GM18507 (cell line): Measurements from ENCODE around the gene DHTKD1.
"Not testable (repeated sequence)": the region's sequence is repeated elsewhere in the genome, so short reads cannot be mapped to it uniquely, and the experiment has no call there.

Experiments
- DNase-seq: peaks from one replicate; pipeline ENCODE4 v3.0.0; 2011; ENCODE audit warnings: low read depth; ENCODE audit not compliant: insufficient read length; ENCODE audit errors: extremely low spot score
- FAIRE-seq: peaks from 2 replicates; lab custom pipeline; 2011; peaks lifted over from hg19 to GRCh38; lab: Jason Lieb, UNC

The DHTKD1 gene

DNA sequence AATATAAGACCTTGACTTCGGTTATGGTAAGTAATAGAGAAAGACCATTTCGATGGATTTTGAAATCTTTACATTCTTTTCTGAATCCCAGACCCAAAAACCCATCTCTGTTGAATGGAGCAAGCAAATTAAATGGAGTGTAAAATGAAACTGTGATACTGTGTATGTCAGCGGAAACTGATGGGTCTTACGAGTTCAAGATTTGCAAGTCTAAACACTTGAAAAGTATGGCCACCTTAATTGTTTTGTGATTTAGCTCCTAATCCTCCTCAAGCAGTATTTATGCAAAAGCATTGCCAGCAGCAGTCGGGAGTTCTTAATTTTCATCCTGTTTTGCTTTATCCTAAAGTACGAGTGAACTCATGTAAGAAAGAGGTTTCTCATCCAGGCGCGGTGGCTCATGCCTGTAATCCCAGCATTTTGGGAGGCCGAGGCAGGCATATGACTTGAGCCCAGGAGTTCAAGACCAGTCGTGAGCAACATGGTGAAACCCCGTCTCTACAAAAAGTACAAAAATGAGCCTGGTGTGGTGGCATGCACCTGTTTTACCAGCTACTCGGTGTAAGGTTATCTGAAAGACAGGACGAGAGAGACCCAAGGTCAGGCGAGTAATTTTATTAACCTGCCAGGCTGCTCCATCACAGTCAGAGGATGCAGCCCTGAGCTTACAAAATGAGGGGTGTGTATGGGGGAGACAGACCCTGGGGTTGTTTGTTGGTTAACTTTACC lies 5.8 kb upstream of the DHTKD1 start:
- FAIRE-seq: no peak
- no peak for DNase-seq

DNA sequence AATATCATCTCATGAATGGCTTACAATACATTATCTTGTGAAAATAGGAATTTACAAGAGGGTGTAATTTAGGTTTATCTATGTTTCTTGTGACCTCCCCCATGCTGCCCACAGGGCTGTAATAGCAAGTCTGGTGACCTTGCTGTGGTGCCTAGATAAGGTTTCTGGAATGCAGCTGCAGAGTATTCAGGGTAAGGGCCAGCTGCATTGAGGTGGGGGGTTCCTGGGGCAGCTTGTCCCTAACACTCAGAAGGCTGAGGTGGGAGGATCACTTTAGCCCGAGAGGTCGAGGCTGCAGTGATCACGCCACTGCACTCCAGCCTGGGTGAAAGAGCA lies 5.3 kb upstream of the DHTKD1 start:
- FAIRE-seq (no peak), DNase-seq (no peak)

DNA sequence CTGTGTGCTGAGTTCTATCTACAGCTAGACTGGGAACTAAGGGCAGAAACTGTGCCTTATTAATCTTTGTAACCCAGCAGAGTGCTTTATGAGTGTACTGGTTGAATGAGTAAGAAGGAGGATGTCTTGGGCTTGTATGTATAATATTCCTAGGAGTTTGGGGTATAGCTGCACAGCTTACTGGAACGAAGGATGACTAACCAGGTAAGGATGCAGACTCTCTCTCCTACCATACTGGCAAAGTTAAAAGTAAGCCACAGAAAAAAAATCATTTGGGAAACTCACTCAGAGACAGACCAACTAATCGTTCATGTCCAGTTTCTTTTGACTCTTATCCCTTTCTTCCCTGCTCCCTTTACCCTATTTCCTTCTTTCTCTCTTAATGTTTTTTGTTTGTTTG lies 1.4 kb upstream of the DHTKD1 start:
- no peak for DNase-seq
- no peak for FAIRE-seq

DNA sequence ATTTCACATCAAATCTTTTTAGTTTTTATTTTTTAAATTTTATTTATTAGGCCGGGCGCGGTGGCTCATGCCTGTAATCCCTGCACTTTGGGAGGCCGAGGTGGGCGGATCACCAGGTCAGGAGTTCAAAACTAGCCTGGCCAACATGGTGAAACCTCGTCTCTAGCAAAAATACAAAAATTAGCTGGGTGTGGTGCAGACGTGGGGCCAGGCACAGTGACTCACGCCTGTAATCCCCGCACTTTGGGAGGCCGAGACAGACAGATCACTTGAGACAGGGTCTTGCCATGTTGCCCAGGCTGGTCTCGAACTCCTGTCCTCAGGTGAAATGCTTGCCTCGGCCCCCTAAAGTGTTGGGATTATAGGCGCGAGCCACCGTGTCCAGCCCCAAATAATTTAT lies 2.7 kb downstream of the DHTKD1 start:
- FAIRE-seq, DNase-seq: not testable (repeated sequence)

DNA sequence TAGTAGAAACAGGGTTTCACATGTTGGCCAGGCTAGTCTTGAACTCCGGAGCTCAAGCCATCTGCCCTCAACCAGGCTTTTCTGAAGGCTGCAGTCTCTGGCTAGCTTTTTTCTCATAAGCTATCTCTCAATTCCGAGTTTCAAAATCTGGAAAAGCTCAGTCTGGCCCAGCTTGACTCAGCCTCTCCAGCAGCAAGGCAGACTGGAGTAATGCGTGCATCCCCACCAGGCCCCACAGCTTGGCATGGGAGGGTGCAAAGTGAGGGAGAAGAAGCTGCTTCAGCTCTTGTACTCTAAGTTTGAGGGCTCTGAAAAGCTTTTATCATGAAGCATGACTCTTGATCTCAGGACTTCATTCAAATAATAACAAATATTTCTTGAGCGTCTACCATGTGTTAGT lies 4.8 kb downstream of the DHTKD1 start:
- no peak for FAIRE-seq
- DNase-seq: no peak

DNA sequence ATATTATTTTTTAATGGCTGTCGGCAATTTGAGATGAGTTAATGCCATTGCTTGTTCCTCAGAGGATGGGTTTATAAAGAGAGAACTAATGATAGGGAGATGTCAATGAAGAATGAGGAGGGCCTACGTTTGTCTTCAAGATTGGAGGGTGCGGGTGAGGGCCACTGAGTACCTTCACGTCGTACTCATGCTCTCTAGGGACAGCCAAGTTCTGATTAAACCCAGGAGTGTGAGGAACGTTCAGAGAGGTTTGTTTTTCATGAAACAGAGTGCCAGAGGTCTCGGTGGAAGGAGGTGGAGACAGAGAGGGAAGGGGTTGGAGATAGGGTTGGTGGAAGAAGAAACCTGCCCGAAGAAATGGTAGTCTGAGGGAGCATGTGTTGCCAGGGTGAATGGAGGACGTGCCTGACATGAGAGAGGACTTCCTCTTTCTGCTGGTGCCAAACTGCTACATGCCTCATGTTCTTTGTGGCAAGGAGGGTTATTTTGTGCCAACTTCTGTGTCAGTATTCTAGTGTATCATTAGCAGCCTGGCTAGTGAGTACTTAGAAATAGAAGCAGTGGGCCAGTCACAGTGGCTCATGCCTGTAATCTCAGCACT lies 8.9 kb downstream of the DHTKD1 start:
- FAIRE-seq (peak; percentile 67), DNase-seq (no peak)

DNA sequence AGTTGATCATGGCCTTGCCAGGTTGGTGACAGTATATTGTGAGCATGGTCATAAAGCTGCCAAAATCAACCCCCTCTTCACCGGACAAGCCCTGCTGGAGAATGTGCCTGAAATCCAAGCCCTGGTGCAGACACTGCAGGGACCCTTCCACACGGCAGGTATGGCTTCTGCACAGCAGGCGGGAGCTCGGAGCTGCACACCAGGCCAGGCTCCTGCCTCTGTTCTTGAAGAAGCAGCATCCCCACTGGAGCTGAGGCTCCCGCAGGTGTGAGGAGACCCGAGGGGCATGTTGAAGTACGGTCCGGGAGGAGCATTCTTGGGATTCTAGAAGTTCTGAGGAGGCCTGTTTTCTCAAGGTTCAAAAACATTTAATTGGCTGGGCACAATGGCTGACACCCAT lies 12.7 kb downstream of the DHTKD1 start:
- DNase-seq: no peak
- FAIRE-seq: no peak

DNA sequence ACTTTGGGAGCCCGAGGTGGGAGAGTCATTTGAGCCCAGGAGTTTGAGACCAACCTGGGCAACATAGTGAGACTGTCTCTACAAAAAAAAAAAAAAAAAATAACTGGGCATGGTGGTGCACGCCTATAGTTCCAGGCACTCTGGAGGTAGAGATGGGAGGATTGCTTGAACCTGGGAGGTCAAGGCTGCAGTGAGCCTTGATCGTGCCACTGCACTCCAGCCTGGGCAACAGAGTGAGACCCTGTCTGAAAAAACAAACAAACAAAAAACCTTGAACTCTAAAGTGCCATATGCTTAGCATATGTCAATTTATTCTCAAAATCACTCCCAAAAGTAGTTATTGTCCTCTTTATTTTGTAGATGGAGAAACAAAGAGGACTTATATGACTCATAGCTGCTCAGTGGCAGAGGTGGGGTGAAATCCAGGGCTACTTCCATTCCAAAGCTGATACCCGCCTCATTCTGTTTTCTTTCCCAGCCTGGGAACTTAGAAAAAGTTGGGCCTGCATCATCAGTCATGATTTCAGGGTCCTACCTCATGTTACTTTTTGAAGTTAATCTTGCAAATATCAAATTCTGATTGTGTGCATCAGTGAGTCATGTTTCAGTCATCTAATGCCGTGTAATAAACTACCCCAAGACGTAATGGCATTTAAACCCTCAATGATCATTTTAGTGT lies 13.3 kb downstream of the DHTKD1 start:
- FAIRE-seq (no peak), DNase-seq (no peak)

DNA sequence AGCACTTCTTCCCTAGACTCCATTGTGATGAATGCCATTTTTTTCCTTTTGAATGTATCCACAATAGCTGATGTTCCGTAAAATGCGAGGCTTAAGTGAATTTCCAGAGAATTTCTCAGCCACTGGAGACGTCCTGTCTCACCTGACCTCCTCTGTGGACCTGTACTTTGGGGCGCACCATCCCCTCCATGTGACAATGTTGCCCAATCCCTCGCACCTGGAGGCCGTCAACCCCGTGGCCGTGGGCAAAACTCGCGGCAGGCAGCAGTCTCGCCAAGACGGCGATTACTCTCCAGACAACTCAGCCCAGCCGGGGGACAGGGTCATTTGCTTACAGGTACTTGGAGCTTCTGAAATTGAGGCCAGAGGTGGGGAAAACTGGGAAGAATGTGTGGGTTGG lies 20.2 kb downstream of the DHTKD1 start:
- DNase-seq (no peak), FAIRE-seq (no peak)

DNA sequence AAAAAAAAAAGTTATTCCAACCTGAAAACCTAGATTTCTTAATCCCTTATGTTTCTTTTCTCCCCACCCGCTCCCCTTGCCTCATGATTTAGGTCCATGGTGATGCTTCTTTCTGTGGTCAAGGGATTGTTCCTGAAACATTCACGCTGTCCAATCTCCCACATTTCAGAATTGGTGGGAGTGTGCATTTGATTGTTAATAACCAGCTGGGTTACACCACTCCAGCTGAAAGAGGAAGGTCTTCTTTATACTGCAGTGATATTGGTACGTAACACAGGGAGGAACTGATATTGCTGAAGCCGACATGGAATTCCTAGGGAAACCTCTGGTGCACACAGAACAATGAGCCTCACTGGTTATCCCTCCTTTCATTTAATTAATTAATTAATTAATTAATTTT lies 22.7 kb downstream of the DHTKD1 start:
- FAIRE-seq (no peak), DNase-seq (no peak)

DNA sequence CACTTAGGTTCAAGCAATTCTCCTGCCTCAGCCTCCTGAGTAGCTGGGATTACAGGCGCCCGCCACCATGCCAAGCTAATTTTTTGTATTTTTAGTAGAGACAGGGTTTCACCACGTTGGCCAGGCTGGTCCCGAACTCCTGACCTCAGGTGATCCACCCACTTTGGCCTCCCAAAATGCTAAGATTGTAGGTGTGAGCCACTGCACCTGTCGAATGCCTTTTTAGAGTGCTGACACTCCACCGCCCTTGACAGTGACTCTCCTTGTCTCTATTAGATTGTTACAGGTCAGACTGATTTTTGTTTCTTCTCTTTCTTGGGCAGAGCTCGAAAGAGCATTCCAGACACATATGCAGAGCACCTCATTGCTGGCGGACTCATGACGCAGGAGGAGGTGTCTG lies 28.6 kb downstream of the DHTKD1 start:
- not testable (repeated sequence) for FAIRE-seq, DNase-seq

DNA sequence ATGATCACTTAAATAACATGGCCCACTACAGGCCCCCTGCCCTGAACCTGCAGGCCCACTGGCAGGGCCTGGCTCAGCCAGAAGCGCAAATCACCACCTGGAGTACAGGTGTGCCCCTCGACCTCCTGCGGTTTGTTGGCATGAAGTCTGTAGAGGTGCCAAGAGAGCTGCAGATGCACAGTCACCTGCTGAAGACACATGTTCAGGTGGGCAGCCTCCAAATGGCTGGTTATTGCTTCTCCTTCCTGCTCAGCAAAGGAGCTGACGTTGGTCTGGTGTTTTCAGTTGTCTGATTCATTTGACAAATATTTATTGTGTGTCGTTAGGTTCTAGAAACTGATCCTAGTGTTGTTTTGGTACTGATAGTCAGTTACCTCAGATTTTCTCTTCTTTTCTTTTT lies 29.0 kb downstream of the DHTKD1 start:
- FAIRE-seq (no peak), DNase-seq (no peak)

DNA sequence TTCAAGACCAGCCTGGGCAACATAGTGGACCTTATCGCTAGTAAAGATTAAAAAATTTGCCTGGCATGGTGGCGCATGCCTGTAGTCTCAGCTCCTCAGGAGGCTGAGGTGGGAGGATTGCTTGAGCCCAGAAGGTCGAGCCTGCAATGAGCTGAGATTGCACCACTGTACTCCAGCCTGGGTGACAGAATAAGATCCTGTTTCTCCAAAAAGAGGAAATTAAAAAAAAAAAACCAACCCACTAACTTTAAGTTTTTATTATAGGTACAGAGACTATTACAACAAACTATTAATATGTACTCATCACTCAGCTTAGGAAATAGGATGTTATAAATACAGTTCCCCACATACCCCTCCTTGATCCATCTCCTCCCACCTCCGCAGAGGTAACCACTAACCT lies 30.2 kb downstream of the DHTKD1 start:
- FAIRE-seq (no peak), DNase-seq (no peak)

DNA sequence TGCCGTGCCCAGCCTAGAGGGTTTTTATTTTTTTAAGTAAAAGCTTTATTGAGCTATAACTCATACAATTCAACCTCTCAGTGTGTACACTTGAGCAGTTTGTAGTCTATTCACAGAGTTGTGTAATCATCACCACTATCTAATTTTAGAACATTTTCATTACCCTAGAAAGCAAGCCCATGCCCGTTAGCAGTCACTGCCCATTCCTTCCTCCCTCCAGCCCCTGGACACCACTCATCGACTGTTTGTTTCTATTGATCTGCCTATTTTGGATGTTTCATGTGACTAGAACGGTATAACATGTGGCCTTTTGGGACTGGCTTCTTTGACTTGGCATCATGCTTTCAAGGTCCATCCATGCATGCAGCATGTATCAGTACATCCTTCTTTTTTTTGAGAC lies 35.0 kb downstream of the DHTKD1 start:
- DNase-seq: no peak
- FAIRE-seq: no peak

DNA sequence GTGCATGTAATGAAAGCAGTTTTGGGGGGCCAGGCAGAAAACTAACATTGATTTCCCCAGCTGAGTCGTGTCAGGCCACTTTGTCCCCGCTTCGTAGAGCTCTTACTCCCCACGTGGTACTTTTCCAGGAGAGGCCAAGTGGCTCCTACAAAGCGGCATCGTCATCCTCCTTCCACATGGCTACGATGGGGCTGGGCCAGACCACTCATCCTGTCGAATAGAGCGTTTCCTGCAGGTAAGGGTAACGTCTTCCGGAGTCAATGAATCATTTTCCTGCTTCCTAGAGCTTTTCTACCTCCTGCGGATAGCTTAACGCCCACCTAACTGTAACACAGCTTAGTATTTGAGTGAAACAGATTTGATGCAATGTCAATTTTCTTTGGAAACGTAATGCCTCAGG lies 39.0 kb downstream of the DHTKD1 start:
- DNase-seq (no peak), FAIRE-seq (no peak)

DNA sequence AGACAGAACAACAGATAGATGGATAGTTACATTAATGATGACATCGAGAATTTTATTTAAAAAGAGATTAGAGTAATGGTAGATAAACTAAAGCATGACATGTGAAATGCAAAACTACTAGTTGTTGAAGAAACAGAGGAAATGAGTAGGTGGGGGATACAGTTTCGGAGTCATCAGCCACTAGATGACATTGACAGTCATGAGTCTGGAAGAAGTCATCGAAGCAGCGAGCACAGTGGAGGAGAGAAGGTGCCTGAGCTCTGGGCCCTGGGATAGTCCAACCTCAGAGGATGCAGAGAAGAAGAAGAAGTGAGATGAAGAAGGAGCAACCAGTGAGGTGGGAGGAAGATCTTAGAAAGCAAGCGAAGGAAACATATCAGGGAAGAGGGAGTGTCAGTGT lies 40.5 kb downstream of the DHTKD1 start:
- no peak for FAIRE-seq

DNA sequence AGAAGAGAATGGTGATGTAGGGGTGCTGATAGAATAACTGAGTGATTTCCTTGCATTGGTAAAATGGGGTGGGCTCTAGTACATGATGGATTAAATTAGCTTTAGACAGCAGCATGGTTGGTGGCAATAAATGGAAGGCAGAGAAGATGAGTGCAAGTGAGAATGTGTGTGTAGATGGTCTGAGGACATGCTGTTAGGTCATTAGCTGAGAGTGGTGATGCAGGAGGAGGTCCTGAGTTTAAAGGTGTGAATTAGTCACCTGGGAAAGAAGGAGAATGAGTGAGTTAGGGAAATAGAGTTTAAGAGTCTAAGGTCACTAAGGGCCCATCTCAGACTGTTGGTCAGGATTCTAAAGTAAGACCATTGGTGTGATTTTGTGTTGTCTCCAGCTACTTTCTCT lies 42.8 kb downstream of the DHTKD1 start:
- no peak for DNase-seq
- FAIRE-seq: no peak

More for the DNA sequence above, 40.5 kb downstream of the DHTKD1 start:
- no peak for DNase-seq

DNA sequence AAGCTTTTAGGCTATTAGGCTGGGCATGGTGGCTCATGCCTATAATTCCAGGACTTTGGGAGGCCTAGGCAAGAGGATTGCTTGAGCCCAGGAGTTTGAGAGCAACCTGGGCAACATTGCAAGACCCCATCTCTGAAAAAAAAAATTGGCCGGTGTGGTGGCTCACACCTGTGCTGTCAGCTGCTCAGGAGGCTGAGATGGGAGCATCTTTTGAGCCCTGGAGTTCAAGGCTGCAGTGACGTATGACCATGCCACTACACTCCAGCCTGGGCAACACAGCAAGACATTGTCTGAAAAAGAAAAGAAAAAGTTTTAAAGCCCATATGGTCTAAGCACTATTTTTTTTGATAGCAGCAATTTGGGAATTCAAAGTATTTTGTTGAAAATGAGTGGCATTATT lies 44.9 kb downstream of the DHTKD1 start:
- DNase-seq (no peak), FAIRE-seq (no peak)

DNA sequence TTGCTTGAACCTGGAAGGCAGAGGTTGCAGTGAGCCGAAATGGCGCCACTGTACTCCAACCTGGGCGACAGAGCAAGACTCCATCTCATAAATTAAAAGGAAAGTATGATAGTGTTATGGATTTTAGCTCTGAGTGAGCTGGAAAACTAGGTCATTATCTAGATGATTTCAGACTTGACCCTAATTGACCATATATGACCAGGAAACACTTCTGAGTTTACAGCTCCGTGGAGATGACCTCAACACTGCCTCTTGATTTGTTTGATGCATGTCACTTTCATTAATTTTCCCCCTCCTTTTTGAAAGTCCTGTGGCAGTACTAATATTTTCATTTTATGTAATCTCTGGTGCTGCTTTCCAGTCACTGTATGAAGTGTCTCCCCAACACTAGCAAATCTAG lies 52.9 kb downstream of the DHTKD1 start:
- FAIRE-seq: peak; percentile 45
- peak; percentile 14 for DNase-seq

DNA sequence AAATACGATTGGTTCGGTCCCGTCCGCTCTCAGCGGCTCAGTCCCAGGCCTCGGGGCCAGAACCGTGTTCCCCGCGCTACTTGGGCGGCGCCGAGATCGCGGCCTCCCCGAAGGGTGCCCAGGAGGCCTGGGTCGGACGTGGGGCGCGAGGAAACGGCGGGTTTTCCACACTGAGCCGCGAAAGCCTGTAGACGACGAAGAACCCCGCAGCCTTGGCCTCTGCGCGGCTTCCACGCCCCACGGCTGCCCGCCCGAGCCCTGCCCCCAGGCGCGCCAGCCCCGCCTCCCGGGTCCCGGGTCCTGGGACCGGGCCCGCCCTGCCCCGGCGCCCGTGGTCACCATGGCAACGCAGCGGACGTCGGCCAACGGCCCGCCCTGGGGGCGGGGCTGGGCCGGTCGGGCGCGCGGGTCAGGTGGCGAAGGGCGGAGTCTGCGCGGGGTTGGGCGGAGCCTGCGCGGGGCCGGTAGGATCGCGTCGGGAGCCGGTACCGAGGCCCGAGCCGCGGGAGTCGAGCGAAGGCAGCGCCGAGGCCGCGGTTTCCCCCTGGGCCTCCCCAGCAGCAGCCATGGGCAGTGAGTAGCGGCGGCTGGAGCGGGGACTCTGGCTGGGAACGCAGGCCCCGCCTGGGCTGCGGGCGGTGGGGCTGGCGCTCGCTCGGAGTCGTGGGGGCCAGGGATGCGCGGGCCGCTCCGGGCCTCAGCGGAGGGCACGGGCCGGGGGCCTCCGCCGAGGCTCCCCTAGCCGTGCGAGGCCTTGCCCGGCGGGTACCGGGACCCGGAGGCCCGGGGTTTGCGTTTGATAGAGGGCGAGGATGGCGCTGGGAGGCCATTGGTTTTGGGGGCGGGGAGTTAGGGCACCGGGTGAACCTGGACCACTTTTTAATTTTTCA lies 60.7 kb downstream of the DHTKD1 start, which contains the start of gene SEC61A2:
SEC61A2 (plus strand) TSS at position 456 of the 890 bp plus-strand sequence; CDS start at position 567, 111 bp downstream.
- DNase-seq: peak; percentile 99
- peak; percentile 91 for FAIRE-seq
